Stimulated activated CD8-positive, alpha-beta memory T cell treated with anti-CD3 and anti-CD28 coated beads, Interleukin-4, amount 100 ng/mL, for 24 hours (primary cell): ENCODE results near the gene EP400.

Source experiments
- DNase-seq: peaks from one replicate; pipeline ENCODE4 v3.0.0-alpha.2; 2020; ENCODE audit warnings: low read depth

Gene EP400

GRCh38 chr12:132020292-132020691 lies 70.5 kb downstream of the EP400 start:
- DNase-seq, result no peak

GRCh38 chr12:132021031-132021871 lies 71.5 kb downstream of the EP400 start:
- DNase-seq, result no peak

- no peak for DNase-seq
Measured at GRCh38 chr12:132021965-132022364, 72.2 kb downstream of the EP400 start.

GRCh38 chr12:132023658-132024057 lies 73.9 kb downstream of the EP400 start:
- DNase-seq, result no peak

GRCh38 chr12:132024758-132025157 lies 75.0 kb downstream of the EP400 start:
- no peak for DNase-seq

- no peak for DNase-seq
Measured at GRCh38 chr12:132025526-132025925, 75.8 kb downstream of the EP400 start.

GRCh38 chr12:132026061-132026795 lies 76.5 kb downstream of the EP400 start:
- no peak for DNase-seq

GRCh38 chr12:132026796-132027500 lies 77.2 kb downstream of the EP400 start:
- no peak for DNase-seq

- DNase-seq, result no peak
Measured at GRCh38 chr12:132027636-132028035, 77.9 kb downstream of the EP400 start.

GRCh38 chr12:132028111-132028510 lies 78.4 kb downstream of the EP400 start:
- DNase-seq, result no peak

- DNase-seq, result no peak
Measured at GRCh38 chr12:132029503-132030300, 80.0 kb downstream of the EP400 start.

GRCh38 chr12:132030367-132031038 lies 80.8 kb downstream of the EP400 start:
- no peak for DNase-seq

GRCh38 chr12:132033627-132034026 lies 83.9 kb downstream of the EP400 start:
- DNase-seq, result no peak

- DNase-seq, result no peak
Measured at GRCh38 chr12:132036063-132036683, 86.4 kb downstream of the EP400 start.

- no peak for DNase-seq
Measured at GRCh38 chr12:132040906-132041606, 91.3 kb downstream of the EP400 start.

GRCh38 chr12:132043216-132043615 lies 93.5 kb downstream of the EP400 start:
- no peak for DNase-seq

GRCh38 chr12:132043770-132044467 lies 94.2 kb downstream of the EP400 start:
- no peak for DNase-seq

GRCh38 chr12:132044661-132045412 lies 95.1 kb downstream of the EP400 start:
- DNase-seq, result no peak

- DNase-seq, result no peak
Measured at GRCh38 chr12:132045751-132046150, 96.0 kb downstream of the EP400 start.
